ENCODE measurements around the gene CCDC15. TPM values are rescaled to one million over a fixed set of nuclear protein-coding genes. Genes with fewer than 3 reads are reported as not detected.

The CCDC15 gene
- total and polyA plus RNA-seq, 2 of the 13 experiments (the other 11 are each of a cell fraction or from before 2014, with no cell fraction given), result 2.2 to 4.6 TPM

DNA sequence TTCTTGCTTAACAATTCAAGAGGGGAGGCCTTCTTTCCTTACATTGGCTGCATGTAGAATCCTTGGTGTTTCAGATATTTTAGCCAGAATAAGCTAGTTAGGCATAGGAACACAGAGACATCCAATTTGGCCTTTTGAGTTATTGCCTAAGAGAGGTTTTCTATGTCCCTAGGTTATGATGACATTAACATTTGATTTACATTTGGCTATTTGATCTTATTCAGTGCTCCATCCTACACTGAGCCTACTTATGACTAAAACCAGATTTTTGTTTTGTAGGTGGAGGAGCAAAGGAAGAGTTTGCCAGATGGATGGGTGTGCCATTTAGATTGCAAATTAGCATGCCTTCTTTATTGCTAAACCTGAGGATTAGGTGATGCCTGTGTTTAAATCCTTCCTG, 98.0 kb downstream of the CCDC15 start (continued):
- TF ChIP-seq ZC3H13 (CRISPR knock-in tag; IDR thresholded peaks at IDR 0.05) (no peak), ZNF644 (CRISPR knock-in tag; IDR thresholded peaks at IDR 0.05; ENCODE audit: low read depth) (no peak), DR1 (CRISPR knock-in tag; IDR thresholded peaks at IDR 0.05) (no peak), ZNF605 (CRISPR knock-in tag; IDR thresholded peaks at IDR 0.05) (no peak)
- TF ChIP-seq, protein P1, sequence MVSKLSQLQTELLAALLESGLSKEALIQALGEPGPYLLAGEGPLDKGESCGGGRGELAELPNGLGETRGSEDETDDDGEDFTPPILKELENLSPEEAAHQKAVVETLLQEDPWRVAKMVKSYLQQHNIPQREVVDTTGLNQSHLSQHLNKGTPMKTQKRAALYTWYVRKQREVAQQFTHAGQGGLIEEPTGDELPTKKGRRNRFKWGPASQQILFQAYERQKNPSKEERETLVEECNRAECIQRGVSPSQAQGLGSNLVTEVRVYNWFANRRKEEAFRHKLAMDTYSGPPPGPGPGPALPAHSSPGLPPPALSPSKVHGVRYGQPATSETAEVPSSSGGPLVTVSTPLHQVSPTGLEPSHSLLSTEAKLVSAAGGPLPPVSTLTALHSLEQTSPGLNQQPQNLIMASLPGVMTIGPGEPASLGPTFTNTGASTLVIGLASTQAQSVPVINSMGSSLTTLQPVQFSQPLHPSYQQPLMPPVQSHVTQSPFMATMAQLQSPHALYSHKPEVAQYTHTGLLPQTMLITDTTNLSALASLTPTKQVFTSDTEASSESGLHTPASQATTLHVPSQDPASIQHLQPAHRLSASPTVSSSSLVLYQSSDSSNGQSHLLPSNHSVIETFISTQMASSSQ (IDR thresholded peaks at IDR 0.05; ENCODE audit: low read depth), result no peak
- TF ChIP-seq, protein P1 (CRISPR knock-in tag; IDR thresholded peaks at IDR 0.05; ENCODE audit: borderline replicate concordance), result no peak
- TF ChIP-seq, protein P2, sequence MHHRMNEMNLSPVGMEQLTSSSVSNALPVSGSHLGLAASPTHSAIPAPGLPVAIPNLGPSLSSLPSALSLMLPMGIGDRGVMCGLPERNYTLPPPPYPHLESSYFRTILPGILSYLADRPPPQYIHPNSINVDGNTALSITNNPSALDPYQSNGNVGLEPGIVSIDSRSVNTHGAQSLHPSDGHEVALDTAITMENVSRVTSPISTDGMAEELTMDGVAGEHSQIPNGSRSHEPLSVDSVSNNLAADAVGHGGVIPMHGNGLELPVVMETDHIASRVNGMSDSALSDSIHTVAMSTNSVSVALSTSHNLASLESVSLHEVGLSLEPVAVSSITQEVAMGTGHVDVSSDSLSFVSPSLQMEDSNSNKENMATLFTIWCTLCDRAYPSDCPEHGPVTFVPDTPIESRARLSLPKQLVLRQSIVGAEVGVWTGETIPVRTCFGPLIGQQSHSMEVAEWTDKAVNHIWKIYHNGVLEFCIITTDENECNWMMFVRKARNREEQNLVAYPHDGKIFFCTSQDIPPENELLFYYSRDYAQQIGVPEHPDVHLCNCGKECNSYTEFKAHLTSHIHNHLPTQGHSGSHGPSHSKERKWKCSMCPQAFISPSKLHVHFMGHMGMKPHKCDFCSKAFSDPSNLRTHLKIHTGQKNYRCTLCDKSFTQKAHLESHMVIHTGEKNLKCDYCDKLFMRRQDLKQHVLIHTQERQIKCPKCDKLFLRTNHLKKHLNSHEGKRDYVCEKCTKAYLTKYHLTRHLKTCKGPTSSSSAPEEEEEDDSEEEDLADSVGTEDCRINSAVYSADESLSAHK (CRISPR knock-in tag; IDR thresholded peaks at IDR 0.05; ENCODE audit: borderline replicate concordance), result no peak
- TF ChIP-seq, protein P3, sequence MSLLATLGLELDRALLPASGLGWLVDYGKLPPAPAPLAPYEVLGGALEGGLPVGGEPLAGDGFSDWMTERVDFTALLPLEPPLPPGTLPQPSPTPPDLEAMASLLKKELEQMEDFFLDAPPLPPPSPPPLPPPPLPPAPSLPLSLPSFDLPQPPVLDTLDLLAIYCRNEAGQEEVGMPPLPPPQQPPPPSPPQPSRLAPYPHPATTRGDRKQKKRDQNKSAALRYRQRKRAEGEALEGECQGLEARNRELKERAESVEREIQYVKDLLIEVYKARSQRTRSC (CRISPR knock-in tag; IDR thresholded peaks at IDR 0.05; ENCODE audit: low read depth), result no peak

All from HepG2 (cell line).